ENCODE data around the gene CCDC85C.
"Not testable (repeated sequence)": the region's sequence is repeated elsewhere in the genome, so short reads cannot be mapped to it uniquely, and the experiment has no call there.

Gene CCDC85C

GRCh38 chr14:99603471-99604277 is at the start of gene CCDC85C:
Gene CCDC85C, minus strand, starts transcription at chr14:99604207. Its CDS starts 248 bp downstream, at chr14:99603959.
- DNase-seq: peak; percentile 45

GRCh38 chr14:99651953-99652746 is 48.1 kb upstream of the CCDC85C start:
- no peak for DNase-seq

DNA sequence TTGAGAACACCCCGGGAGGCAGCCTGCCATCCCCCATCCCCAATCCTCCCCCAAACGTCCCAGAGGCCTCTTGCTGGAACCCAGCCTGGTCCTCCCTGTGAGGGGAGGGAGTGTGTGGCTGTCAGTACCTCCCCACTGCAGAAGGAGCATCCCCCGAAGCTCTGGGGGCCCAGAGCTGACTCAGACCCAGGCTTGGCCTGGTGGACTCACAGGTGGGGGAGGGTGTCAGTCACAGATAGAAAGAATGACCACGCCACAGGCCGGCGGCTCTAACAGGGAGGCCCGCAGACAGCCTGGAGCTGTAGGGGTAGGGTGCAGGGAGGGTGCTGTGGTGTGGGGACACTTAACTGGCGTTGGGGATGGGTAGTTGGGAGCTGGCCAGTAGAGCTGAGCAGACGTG is 46.2 kb upstream of the CCDC85C start:
- no peak for DNase-seq

DNA sequence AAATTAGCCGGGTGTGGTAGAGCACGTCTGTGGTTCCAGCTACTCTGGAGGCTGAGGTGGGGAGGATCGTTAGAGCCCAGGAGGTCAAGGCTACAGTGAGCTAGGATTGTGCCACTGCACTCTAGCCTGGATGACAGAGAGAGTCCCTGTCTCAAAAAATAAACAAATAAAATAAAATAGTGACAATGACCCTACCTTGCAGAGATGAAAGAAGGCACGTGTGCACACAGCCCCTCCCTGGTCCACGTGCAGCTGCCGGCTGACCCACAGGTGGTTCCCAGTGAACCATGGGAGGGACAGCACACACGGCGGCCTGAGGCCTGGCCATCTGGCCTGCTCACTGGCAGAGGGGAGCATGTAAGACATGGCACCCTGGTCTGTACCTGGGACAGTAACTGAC is 45.6 kb upstream of the CCDC85C start:
- DNase-seq: no peak

DNA sequence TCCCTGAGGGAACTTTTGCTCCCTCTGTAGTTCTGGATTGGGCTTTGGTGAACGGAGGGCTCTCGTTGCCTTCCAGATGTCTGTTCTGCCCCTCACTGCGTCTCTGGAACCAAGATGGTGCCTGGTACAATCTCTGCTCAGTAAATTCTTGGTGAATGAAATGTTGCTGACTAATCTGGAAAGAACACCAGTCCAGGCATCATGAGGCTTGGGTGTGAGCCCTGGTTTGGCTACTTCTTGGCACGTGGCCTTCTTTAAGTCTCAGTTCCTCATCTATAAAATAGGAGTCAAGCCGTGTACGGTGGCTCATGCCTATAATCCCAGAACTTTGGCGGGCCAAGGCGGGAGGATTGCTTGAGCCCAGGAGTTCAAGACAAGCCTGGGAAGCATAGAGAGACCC is 45.2 kb upstream of the CCDC85C start:
- DNase-seq: no peak

DNA sequence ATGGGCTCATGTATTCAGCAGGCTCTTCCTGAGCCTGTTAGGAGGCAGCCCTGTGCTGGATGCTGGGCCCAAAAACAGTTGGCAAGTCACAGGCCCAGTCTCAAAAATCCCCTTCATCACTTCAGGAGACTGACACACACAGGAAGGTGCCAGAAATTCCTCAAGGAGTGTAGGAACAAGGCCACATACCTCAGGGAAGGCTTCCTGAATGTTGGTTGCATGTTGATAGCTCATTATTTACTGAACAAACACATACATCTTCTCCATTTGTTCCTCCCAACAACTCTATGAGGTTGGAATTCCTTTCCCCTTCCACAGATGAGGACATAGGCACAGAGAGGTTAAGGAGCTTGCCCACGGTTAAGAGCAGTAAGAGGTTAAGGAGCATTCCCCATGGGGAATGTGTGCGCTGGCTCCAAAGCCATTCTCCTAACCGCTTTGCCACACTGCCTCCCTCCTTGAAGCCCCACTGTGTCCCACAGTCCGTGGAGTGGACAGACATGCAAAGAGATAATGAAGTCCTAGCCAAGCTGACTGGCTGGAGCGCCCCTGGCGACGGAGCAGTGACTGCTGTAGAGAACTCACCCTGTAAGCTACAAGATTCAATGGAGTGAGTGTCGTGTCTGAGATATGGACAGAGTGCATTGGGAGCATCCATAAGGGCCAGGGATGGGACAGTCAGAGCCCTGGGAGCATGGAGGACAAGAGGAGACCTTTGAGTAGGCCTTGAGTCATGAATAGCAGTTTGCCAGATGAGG is 44.2 kb upstream of the CCDC85C start:
- no peak for DNase-seq

DNA sequence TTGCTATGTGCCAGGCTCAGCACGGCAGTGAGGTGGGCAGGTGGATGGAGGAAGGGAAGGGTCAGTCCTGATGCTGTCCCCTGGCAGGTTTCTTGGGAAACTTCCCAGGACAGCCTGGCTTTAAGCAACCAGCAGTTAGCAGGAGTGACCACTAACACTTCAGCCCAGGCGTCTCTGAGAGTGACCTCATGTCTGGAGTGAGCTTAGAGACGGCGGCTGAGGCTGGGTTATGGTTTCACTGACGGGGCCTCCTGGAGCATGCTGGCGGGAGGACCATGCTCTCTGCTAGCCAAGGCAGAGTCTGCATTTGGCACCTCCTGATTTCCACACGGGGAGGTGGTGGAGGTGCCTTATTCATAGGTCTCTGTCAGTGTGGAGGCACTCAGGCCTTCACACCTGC is 43.4 kb upstream of the CCDC85C start:
- DNase-seq: no peak

- DNase-seq: no peak
Observed at GRCh38 chr14:99645545-99646505, 41.8 kb upstream of the CCDC85C start.

- DNase-seq: no peak
Observed at GRCh38 chr14:99644723-99645544, 40.9 kb upstream of the CCDC85C start, which contains the start of gene HHIPL1. Gene HHIPL1, plus strand, starts transcription at chr14:99645129. Its CDS starts 79 bp downstream, at chr14:99645208.

DNA sequence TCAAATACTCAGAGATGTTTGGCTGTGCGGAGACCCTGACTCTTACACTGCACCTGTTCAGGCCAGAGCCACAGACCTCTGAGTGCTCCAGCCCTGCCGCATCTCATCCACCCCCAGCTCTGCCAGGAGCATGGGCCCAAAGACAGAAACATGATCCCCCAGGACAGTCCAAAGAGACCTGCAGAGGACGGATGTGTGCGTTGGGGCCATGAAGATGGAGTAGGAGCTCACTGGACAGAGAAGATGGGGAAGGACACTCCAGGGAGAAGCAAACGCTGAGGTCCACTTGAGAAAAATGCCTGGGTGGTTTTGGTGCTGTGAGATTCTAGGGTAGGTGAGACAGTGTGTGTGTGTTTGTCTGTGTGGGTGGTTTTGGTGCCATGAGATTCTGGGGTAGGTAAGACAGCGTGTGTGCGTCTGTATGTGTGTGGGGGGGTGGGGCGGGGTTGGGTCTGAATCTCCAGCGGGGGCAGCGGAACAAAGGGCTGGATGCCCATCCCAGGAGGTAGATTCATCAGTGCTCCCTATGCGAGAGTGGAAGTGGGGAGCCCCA is 40.1 kb upstream of the CCDC85C start:
- DNase-seq: no peak

DNA sequence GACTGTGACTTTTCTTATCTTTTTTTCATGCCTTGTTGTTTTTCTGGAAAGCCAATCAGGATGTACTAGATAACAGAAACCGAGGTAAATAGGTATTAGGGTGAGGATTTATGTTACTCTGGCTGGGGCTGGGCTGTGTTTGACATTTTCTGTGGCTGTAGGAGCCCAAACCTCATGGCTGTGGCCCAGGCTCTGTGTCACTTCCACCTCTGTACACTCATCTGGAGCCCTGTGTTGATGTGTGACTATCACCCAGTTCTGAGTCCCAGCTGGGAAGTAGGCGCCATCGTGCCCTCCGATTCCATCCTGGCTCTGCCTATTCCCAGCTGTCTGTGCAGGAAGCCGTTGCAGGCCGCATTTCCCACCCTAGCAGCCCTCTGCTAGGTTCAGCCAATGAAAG is 39.3 kb upstream of the CCDC85C start:
- DNase-seq: no peak

GRCh38 chr14:99642771-99643170 is 38.8 kb upstream of the CCDC85C start:
- DNase-seq: not testable (repeated sequence)

DNA sequence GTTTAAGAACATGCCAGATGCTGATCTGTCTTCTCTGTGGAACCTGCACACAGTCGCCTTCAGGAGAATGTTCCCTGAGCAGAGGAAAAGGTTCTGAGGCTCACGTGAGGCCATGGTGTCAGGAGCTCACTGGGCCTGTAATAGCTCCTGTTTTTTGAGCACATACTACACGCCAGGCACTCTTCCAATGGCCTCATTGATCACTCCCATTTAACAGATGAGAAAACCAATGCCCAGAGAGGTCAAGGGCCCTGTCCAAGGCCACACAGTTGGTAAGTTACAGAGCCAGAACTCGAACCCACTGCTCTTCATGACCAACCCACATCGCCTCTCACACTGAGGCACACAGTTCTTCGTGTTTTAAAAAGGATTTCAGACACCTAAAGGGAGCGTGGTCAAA is 33.6 kb upstream of the CCDC85C start:
- no peak for DNase-seq

DNA sequence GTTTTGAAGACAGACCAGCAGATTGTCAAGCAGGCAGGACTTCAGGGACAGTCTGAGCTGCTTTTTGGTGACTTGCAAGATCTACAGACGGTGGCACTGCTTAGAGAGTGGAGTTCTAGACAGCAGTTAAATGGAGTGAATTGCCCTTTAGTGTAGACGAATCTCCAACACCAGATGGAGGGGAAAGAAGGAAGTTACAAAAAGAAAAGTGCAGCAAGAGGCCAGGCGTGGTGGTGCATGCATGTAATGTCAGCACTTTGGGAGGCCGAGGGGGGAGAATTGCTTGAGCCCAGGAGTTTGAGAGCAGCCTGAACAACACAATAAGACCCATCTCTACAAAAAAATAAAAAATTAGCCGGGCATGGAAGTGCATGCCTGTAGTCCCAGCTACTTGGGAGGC is 32.5 kb upstream of the CCDC85C start:
- no peak for DNase-seq

- DNase-seq: no peak
Observed at GRCh38 chr14:99635116-99635515, 31.1 kb upstream of the CCDC85C start.

GRCh38 chr14:99634443-99634842 is 30.4 kb upstream of the CCDC85C start:
- no peak for DNase-seq

GRCh38 chr14:99633918-99634317 is 29.9 kb upstream of the CCDC85C start:
- DNase-seq: no peak

GRCh38 chr14:99633141-99633540 is 29.1 kb upstream of the CCDC85C start:
- DNase-seq: no peak

GRCh38 chr14:99632410-99633035 is 28.5 kb upstream of the CCDC85C start:
- no peak for DNase-seq

GRCh38 chr14:99630202-99630601 is 26.2 kb upstream of the CCDC85C start:
- DNase-seq: no peak
